Stimulated activated CD4-positive, alpha-beta T cell treated with anti-CD3 and anti-CD28 coated beads, Interleukin-15, amount 100 ng/mL, for 24 hours (primary cell): ENCODE data around the gene FGF11.
A peak's percentile ranks its signal among the peaks of the same experiment; 100 is the strongest.

Source experiments
- DNase-seq: peaks from one replicate; pipeline ENCODE4 v3.0.0-alpha.2; 2020

The FGF11 gene

DNA sequence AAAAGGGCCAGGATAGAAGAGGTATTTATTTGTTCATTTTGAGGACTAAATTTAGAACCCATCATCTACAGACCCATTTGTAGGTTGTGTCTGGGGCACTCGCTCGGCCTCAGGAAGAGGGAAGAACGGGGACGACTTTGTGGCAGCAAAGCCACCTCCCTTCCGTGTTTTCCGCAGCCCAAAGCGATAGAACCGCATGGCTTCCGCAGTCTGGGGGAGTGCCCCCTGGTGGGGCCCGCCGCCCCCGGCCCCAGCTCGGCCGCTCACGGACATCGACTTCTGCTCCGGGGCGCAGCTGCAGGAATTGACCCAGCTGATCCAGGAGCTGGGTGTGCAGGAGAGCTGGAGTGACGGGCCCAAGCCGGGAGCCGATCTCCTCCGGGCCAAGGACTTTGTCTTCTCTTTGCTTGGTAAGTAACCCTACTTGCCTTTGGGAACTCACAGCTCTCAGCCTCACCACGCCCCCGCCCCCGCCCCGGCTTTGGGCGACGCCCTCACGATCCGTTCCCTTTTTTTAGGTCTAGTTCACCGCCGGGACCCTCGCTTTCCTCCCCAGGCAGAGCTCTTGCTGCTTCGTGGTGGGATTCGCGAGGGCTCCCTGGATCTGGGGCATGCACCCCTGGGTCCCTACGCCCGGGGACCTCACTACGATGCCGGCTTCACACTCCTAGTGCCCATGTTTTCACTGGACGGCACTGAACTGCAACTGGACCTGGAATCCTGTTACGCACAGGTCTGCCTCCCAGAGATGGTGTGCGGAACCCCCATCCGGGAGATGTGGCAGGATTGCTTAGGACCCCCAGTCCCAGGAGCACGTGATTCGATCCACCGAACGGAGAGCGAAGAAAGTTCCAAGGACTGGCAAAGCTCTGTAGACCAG, 3.4 kb upstream of the FGF11 start:
- peak; percentile 71 for DNase-seq

- peak; percentile 87 for DNase-seq
These were observed 2.5 kb upstream of the FGF11 start for GRCh38 chr17:7436556-7437368.

GRCh38 chr17:7437369-7437863, 1.9 kb upstream of the FGF11 start:
- DNase-seq = no peak

DNA sequence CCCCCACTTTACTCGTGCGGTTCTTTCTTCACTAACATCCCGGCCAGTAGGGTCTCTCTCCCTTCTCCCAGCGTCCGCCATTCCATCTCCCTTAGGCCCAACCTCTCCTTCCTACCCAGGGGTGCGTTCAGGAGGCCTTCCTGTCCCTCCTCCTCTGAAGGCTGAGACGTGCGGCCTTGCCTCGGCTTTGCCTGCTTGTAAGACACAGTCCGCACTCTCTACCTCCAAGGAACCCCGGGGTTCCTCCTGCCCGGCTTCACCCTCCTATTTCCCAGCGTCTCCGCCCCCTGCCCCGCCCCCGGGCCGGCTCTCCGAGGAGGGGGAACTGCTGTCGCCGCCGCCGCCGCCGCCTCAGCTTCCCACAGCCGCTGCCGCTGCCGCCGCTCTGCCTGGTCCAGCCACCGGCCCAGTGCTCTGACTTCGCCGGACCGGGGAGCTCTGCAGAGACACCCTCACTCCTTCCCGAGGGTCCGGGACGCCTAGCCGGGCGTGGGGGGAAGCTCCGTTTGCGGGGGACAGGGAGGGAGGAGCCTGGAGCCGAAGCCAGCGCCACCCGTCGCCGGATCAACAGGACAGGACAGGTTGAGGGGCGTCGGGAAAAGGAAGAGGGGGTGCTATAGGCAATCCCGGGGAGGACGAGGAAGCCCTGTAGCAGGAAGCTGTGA, 1.2 kb upstream of the FGF11 start:
- peak; percentile 83 for DNase-seq

DNA sequence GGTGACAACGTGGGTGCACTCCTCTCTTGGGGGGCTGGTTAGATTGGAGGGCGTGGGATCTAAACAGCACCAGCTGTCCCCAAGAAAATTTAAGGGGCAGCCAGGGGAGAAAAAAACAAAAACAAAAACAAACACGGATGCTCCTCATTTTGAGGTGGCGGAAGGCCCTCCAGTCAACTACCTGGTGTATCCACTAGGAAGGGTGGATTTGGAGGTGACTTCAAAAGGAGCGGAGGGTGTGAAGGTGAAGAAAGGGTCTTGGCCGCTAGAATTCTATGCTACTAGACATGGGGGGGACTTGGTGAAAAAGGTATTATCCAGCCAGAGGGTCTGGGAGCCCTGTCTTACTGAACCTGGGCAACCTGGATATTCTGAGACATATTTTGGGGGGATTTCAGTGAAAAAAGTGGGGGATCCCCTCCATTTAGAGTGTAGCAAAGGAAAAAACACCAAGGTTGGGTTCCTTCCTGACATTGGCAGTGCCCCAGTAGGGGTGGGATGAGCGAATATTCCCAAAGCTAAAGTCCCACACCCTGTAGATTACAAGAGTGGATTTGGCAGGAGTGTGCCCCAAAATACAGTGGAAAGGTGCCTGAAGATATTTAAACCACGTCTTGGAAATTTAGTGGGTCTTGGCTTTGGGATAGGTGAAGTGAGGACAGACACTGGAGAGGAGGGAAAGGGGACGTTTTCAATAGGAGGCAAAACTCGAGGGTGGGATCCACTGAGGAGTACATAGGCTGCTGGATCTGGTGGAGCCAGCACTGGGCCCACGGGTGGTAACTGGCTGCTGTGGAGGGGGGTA, 454 bp upstream of the FGF11 start:
- no peak for DNase-seq

- DNase-seq = peak; percentile 61
These were observed 961 bp downstream of the FGF11 start for GRCh38 chr17:7440113-7440833.

- peak; percentile 31 for DNase-seq
These were observed 1.5 kb downstream of the FGF11 start for GRCh38 chr17:7440834-7441195.

GRCh38 chr17:7441266-7441665, 2.0 kb downstream of the FGF11 start:
- no peak for DNase-seq

GRCh38 chr17:7442142-7442541, 2.8 kb downstream of the FGF11 start:
- no peak for DNase-seq

GRCh38 chr17:7443499-7444485, 4.5 kb downstream of the FGF11 start:
- no peak for DNase-seq

DNA sequence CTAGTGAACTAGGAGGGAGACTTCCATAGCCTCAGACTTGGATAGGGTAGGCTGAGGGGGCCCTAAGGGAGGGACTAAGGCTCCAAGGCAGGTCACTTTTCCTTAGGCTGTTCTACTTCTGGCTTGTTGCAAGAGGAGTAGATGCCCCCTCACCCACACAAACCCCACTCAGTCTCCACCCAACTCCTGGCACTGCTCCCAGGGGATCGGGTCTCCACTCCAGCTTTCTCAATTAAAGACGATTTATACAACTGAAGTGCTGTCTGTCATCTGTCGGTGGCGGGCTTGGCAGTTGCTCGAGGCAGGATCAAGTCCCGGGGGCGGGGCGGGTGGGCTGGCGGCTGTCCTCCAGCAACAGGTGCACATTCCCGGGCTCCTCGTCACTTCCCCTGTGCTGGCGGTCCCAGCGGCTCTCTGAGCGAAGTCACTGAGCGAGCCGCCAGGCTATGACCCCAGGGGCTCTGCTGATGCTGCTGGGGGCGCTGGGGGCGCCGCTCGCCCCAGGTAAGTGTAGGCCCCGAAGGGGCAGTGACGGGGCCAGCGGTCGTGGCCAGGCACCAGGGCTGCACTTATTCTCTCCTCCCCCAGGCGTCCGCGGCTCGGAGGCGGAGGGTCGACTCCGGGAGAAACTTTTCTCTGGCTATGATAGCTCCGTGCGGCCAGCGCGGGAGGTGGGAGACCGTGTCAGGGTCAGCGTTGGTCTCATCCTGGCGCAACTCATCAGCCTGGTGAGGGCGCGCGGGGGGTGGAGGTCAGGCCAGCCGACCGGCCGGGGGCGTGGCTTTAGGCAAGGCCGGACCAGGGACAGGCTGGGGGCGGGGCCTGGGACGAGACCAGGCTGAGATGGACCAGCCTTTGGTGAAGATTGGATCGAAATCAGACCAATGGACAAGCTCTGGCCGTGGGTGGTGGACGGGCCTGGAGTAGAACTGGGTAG, 5.6 kb downstream of the FGF11 start, which contains the start of gene CHRNB1:
CHRNB1 (plus strand) TSS at position 380 of the 937 bp plus-strand sequence; CDS start at position 447, 67 bp downstream.
- peak; percentile 26 for DNase-seq

DNA sequence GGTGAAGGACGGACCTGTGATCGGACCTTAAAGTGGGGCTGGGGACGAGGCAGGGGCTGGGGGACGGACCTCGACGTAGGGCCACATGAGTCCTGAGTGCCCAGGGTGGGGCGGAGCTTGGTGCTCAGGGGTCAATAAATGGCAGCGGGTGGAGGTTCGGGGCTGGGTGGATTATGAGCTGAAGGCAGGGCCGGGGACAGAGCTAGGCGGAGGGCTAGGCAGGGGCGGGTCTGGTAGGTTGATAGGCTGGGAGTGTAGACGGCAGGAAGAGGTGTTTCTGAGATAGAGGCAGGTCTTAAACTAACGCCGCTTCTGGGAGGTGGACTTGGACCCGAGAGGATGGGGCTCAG, 6.3 kb downstream of the FGF11 start:
- DNase-seq = peak; percentile 50

DNA sequence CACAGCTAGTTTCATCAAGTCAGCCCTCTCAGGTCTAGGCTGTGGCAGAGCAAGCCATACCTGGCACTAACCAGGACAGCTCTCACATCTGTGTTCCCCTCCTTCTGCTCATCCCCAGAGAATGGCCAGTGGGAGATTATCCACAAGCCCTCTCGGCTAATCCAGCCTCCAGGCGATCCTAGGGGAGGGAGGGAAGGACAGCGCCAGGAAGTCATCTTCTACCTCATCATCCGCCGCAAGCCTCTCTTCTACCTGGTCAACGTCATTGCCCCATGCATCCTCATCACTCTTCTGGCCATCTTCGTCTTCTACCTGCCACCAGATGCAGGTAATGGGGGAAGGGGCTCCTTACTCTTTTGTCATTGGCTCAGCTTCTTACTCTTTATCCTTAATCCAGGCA, 9.1 kb downstream of the FGF11 start:
- no peak for DNase-seq

GRCh38 chr17:7459961-7460545, 20.7 kb downstream of the FGF11 start:
- DNase-seq = no peak

- no peak for DNase-seq
These were observed 21.7 kb downstream of the FGF11 start for GRCh38 chr17:7460850-7461660.

GRCh38 chr17:7462474-7463371, 23.4 kb downstream of the FGF11 start:
- no peak for DNase-seq

- no peak for DNase-seq
These were observed 24.1 kb downstream of the FGF11 start for GRCh38 chr17:7463372-7463846.
